ENCODE data around the gene CA6.
"Not testable (repeated sequence)": the region's sequence is repeated elsewhere in the genome, so short reads cannot be mapped to it uniquely, and the experiment has no call there.

Gene CA6

DNA sequence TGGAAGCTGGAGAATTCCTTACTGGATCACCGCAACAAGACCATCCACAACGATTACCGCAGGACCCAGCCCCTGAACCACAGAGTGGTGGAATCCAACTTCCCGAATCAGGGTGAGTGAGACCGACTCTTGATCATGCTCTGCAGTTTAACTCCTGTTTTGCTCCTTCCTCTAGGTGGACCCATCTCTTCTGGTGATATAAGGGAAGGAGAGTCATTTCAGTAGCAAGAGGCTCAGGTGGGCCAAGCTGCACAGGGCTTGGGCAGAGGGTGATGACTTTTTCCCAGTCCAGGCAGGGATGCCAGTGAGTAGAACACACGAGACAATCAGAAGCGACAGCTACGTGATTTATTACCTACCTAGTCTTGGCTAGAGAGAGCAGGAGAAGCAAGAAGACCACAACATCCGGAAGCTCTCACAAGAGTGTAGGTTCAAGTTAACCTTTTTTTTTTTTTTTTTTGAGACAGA is 25.2 kb downstream of the CA6 start:
- no peak for DNase-seq

GRCh38 chr1:8974551-8974950 is 28.9 kb downstream of the CA6 start:
- DNase-seq = no peak

DNA sequence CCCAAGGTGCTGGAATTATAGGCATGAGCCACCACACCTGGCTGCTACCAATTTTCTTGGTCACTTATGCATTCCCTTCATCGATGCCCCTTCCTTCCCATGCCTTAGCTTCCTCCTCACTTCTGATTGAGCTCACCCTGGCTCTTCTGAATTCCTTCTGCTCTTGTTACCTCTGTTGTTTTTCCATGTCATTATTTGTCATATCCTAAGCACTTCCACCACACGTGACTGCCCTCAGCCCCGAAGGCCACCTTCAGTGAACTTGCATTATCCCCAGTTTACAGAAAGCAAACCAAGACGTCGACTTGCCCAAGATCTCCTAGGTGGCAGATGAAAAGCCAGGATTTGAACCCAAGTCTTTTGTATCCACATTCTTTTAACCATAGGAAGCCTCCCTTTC is 30.7 kb downstream of the CA6 start:
- no peak for DNase-seq

GRCh38 chr1:8976896-8977450 is 31.3 kb downstream of the CA6 start:
- no peak for DNase-seq

DNA sequence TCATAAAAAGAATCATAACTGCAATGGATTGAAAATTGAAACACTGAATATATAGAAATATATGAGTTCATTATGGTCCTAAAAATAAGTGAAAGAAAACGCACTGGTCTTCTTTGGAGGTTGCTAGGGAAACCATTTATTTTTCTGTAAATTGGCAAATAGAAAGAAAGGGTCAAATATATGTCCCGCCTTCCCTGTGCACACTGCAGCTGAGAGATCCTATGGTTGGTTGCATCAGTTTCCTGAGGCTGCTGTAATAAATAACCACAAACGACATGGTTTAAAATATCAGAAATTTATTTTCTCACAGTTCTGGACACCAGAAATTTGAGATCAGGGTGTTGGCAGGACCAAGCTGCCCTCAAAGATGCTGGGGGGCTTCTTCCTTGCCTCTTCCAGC is 35.0 kb downstream of the CA6 start:
- no peak for DNase-seq

DNA sequence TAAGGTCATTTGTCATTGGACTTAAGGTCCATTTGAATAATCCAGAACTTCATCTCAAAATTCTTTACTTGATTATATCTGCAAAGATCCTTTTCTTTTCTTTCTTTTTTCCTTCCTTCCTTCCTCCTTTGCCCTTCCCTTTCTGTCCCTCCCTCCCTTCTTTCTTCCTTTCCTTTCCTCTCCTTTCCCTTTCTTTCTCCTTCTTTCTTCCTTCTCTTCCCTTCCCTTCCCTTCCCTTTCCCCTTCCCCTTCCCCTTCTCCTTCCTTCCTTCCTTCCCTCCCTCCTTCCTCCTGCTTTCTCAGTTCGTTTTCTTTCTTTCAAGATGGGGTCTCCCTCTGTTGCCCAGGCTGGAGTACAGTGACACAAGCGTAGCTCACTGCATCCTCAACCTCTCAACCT is 35.5 kb downstream of the CA6 start:
- no peak for DNase-seq

- no peak for DNase-seq
Observed at GRCh38 chr1:8984203-8984602, 38.5 kb downstream of the CA6 start.

DNA sequence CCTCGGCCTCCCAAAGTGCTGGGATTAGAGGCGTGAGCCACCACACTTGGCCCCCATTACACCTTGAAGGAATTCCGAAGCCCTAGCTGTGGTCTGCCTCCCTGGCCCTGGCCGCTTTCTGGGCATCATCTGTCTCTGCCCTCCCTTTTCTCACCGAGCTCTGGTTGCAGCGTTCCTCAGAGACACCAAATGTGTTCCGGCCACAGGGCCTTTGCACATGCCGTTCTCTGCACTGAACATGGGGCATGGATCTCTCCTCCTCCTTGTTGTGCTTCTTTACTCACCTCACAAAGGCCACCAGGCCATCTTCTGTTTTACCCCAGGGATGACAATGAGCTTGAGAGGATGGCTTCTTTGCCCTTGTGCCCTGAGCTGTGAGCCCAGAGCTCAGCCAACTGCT is 39.3 kb downstream of the CA6 start:
- DNase-seq = no peak

GRCh38 chr1:8985915-8986813 is 40.5 kb downstream of the CA6 start:
- DNase-seq = peak; percentile 65

DNA sequence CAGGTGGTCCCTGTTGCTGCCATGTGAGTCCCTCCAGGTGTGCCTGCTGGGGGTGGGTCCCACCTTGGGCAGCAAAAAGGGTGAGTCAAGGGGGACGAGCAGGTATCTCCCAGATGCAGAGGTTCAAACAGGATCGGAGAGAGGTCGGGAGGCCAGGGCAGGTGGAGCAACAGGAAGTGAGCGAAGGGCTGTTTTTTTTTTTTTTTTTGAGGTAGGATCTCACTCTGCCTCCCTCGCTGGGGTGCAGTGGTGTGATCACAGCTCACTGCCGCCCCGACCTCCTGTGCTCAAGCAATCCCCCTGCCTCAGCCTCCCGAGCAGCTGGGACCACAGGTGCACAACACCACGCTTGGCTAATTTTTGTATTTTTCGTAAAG is 41.1 kb downstream of the CA6 start:
- no peak for DNase-seq

DNA sequence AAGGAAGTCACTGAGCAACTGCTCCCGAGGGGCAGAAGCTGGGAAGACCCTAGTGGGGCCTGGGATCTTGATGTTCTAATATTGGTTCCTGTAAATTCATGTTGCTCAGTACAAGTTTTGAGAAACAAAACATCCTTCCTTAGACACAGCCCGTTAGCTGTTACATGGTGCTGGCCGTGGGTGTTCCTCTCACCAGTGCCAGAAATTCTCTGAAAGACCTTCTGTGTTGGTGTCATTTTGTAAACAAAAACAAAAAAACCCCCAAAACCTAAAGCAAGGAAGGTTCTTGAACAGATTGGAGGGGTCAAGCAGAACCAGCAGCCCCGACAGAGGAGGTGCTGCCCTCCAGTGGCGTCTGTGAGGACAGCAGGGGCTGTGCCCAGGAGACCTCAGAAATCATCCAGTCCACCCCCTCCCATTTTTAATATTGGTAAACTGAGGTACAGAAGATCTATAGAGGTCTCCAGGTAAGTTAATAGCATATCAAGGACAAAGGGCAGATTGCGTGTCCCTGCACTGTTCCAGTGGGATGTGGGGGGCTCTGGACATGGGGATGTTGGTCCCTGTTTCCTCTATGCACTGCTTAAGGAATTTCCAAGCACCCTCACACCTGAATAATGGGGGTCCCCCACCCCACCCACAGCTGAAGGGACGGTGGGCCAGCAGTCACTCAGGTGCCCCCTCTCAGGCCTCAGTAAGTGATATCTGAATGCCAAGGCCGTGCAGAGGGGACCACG is 42.4 kb downstream of the CA6 start:
- peak; percentile 74 for DNase-seq

DNA sequence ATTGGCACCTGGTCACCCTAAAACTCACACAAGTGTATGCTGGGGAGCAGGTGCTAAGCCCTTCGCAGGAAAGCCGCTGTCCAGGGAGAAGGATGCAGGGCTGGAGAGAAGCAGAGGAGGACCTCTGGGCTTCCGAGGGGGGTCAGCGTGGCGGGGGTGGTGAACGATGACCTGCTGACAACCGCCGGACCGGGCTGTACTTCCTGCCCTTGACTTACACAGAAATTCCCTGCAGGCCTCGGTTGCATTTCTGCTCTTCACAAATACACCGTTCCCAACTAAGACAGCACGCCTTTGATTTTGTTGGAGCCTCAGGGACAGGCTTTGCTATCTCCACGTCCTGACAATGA is 42.9 kb downstream of the CA6 start:
- no peak for DNase-seq

- no peak for DNase-seq
Observed at GRCh38 chr1:8989061-8989460, 43.4 kb downstream of the CA6 start.

GRCh38 chr1:8989821-8990220 is 44.2 kb downstream of the CA6 start:
- DNase-seq = no peak

DNA sequence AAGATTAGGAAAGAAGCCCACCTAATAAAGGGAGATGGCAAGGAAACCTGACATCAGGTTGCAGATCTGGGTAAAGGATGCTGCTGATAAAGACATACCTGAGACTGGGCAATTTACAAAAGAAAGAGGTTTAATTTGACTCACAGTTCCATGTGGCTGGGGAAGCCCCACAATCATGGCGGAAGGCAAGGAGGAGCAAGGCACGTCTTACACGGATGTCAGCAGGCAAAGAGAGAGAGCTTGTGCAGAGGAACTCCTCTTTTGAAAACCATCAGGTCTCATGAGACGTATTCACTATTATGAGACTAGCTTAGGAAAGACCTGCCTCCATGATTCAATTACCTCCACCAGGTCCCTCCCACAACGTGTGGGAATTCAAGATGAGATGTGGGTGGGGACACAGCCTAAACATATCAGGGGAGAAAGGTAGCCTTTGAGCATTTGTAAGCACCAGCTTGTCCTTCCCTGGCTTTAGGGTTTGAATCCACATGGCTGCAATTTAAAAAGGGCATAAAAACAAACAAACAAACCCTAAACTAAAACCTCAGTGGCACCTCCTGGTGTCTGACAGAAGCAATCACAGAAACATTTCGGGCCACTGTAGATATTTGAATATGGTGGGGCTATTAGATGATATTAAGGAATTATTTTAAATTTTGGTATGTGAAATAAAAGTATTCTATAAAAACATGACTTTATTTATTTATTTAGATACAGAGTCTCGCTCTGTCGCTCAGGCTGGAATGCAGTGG is 47.4 kb downstream of the CA6 start:
- no peak for DNase-seq

GRCh38 chr1:8993962-8994675 is 48.5 kb downstream of the CA6 start:
- DNase-seq = not testable (repeated sequence)

GRCh38 chr1:9001534-9002214 is 56.0 kb downstream of the CA6 start:
- not testable (repeated sequence) for DNase-seq

DNA sequence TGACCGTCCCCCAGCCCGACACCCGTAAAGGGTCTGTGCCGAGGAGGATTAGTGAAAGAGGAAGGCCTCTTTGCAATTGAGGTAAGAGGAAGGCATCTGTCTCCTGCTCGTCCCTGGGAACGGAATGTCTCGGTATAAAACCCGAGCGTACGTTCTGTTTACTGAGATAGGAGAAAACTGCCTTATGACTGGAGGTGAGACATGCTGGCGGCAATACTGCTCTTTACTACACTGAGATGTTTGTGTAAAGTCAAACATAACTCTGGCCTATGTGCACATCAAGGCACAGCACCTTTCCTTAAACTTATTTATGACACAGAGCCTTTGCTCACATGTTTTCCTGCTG is 56.5 kb downstream of the CA6 start:
- not testable (repeated sequence) for DNase-seq

- no peak for DNase-seq
Observed at GRCh38 chr1:9004031-9004699, 58.5 kb downstream of the CA6 start.

GRCh38 chr1:9004700-9005394 is 59.2 kb downstream of the CA6 start:
- DNase-seq = peak; percentile 85

DNA sequence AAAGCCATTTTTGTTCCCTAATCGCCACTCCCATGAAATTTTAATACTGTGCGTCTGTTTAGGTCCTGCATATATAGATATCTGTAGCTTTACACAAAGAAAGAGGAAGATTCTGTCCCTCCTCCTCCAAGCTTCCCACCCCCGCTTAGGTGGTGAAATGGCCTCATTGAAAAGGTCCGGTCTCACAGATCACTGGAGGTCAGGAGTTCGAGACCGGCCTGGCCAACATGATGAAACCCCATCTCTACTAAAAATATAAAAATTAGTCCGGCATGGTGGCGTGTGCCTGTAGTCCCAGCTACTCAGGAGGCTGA is 59.7 kb downstream of the CA6 start:
- DNase-seq = no peak

Measured in right forelimb (tissue), 1 donor.